Kidney (tissue), 14 donors: ENCODE data around the gene TM9SF4. TPM values are rescaled to one million over a fixed set of nuclear protein-coding genes. Genes with fewer than 3 reads are reported as not detected.

ENCODE experiments used
- DNase-seq, 5 donors: peaks; one replicate each; pipeline ENCODE4 v3.0.0-alpha.2; 2013 to 2020
- FAIRE-seq: peaks from 2 replicates; lab custom pipeline; 2012; peaks lifted over from hg19 to GRCh38; lab: Jason Lieb, UNC
- H3K27ac ChIP-seq, 2 donors: one replicate each; pipeline ENCODE4 v1.7.0; 2013; ENCODE audit warnings: low read depth in 2 of 2, low read length in 2 of 2, inconsistent platforms in 1 of 2
- H3K27me3 ChIP-seq: one replicate; pipeline ENCODE4 v1.7.1; 2013; ENCODE audit warnings: low read length, inconsistent platforms; ENCODE audit not compliant: control insufficient read depth, insufficient read depth
- H3K36me3 ChIP-seq, 3 donors: one replicate each; pipeline versions ENCODE4 v1.7.0 to v1.7.1; 2013; ENCODE audit warnings: low read length in 3 of 3, control low read depth in 1 of 3, inconsistent platforms in 1 of 3; ENCODE audit not compliant: insufficient read depth in 3 of 3, control insufficient read depth in 2 of 3
- H3K4me1 ChIP-seq, 3 donors: one replicate each; pipeline versions ENCODE4 v1.7.0 to v1.7.1; 2013; ENCODE audit warnings: low read length in 3 of 3, inconsistent platforms in 1 of 3, low read depth in 1 of 3; ENCODE audit not compliant: control insufficient read depth in 2 of 3, insufficient read depth in 2 of 3
- H3K4me3 ChIP-seq, 3 donors: one replicate each; pipeline versions ENCODE4 v1.7.0 to v1.8.1; 2013; ENCODE audit warnings: low read length in 3 of 3, control low read depth in 1 of 3, inconsistent platforms in 1 of 3
- H3K9ac ChIP-seq, 3 donors: one replicate each; pipeline versions ENCODE4 v1.7.0 to v1.7.1; 2013; ENCODE audit warnings: low read length in 3 of 3, control low read depth in 1 of 3, inconsistent platforms in 1 of 3
- H3K9me3 ChIP-seq, 3 donors: one replicate each; pipeline versions ENCODE4 v1.7.0 to v1.7.1; 2013; ENCODE audit warnings: low read length in 3 of 3, control low read depth in 1 of 3, inconsistent platforms in 1 of 3; ENCODE audit not compliant: control insufficient read depth in 2 of 3, insufficient read depth in 1 of 3
- intact Hi-C: fragments of 100-400 bp; cut with DNase I; formaldehyde crosslinking; loops from one replicate; pipeline ENCODE4 v1.11.1; 2022
- polyA plus RNA-seq: library from polyadenylated mRNA; stranded (reverse); fragments of 350-450 nt; fragmentation: Illumina TruSeq; extraction: RNeasy Lipid Tissue Mini Kit (QIAGEN cat#74804); gene quantifications from one replicate; pipeline ENCODE4 v1.2.3, GENCODE V29; 2014; ENCODE audit warnings: low read depth, low replicate concordance; ENCODE audit not compliant: insufficient read depth
- total RNA-seq: library from RNA; stranded (reverse); fragmentation: NEBNext Ultra II Directional; extraction: Animal tissue kit (Norgen Biotek cat#: 25700); gene quantifications from one replicate; pipeline ENCODE4 v1.2.1, GENCODE V29; 2021
- TF ChIP-seq, protein P1 (sequence below): IDR thresholded peaks from 3 replicates; pipeline ENCODE4 v1.5.1; 2012; ENCODE audit warnings: mild to moderate bottlenecking, moderate library complexity, borderline replicate concordance; ENCODE audit not compliant: insufficient read depth; ENCODE audit errors: extremely low read depth
- donor health status: control.
- donor health status: control.
- donor health status: control.
- donor health status: control.
- donor health status: control.
- donor health status: DM: yes; HTN: yes; CAD: no.
- donor health status: Normal renal cell carcinoma (clear cell type).

TM9SF4 gene
- total and polyA plus RNA-seq, 2 donors from 2014 or later = 26.3 to 52.0 TPM

DNA sequence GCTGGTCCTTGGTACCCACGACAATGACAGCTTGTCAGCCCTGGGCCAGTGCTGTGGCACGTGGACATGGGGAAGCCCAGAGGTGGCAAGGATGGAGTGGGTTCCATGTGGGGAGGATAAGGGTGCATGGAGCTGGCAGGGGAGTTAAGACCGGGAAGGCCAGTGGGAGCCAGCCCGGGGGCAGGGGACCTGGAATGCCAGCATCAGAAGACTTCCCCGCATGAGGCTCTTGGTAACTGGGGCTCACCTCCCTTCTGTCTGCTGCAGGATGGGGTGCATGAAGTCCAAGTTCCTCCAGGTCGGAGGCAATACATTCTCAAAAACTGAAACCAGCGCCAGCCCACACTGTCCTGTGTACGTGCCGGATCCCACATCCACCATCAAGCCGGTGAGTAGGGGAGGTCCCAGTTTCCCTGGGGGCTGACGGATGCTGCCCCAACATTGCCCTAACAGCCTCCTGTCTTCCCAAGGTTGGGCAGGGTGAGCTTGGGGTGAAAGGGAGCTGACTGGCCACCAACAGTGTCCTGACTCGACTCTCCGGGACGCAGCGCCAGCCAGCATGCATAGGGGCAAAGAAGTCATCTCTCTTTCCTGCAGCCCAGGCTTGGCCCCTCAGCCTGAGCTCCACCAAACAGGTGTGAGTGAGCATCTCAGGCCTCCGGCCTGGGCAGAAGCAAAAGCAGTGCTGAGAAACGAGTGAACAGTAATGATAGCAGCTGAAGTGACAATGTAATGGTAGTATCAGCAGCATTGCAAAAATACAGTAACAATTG lies 37.9 kb upstream of the TM9SF4 start:
- DNase-seq (no peak), FAIRE-seq (no peak)

DNA sequence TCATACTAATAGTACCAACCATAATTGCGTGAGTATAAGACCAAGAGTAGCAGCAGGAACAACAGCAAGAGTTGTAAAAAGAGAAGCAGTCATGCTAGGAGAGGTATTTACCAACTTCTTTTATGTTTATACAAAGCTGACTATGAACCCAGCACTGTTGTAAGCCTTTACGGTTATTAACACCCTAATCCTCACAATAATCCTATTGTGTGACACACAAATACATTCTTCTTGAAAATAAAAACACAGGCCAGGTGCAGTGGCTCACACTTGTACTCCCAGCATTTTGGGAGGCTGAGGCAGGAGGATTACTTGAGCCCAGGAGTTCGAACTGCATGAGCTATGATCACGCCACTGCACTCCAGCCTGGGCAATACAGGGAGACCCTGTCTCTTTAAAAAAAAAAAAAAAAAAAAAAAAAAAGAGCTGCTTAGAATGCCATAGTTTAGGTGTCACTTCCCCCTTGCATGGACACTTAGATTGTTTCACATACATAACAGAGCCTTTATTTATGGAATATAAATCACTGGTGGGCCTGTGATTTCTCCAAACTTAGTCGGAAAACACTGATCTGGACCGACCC lies 37.3 kb upstream of the TM9SF4 start:
- no peak for FAIRE-seq
- Histone ChIP-seq H3K27me3 (no peaks in the 10 kb centered on the region), H3K9ac (no peak overlapping the region), H3K36me3 (no peaks in the 10 kb centered on the region), H3K9me3 (no peaks in the 10 kb centered on the region), H3K4me1 (no peaks in the 10 kb centered on the region), H3K27ac (no peak overlapping the region), H3K4me3 (no peak overlapping the region)
- DNase-seq = no peak
- intact Hi-C loops = no loop called here
- TF ChIP-seq, protein P1, sequence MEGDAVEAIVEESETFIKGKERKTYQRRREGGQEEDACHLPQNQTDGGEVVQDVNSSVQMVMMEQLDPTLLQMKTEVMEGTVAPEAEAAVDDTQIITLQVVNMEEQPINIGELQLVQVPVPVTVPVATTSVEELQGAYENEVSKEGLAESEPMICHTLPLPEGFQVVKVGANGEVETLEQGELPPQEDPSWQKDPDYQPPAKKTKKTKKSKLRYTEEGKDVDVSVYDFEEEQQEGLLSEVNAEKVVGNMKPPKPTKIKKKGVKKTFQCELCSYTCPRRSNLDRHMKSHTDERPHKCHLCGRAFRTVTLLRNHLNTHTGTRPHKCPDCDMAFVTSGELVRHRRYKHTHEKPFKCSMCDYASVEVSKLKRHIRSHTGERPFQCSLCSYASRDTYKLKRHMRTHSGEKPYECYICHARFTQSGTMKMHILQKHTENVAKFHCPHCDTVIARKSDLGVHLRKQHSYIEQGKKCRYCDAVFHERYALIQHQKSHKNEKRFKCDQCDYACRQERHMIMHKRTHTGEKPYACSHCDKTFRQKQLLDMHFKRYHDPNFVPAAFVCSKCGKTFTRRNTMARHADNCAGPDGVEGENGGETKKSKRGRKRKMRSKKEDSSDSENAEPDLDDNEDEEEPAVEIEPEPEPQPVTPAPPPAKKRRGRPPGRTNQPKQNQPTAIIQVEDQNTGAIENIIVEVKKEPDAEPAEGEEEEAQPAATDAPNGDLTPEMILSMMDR = no peak

More for the DNA sequence above, 37.9 kb upstream of the TM9SF4 start:
- Histone ChIP-seq H3K27me3 (no peaks in the 10 kb centered on the region), H3K27ac (no peak overlapping the region), H3K36me3 (no peaks in the 10 kb centered on the region), H3K4me3 (no peak overlapping the region), H3K9me3 (no peaks in the 10 kb centered on the region), H3K4me1 (no peaks in the 10 kb centered on the region), H3K9ac (no peak overlapping the region)
- TF ChIP-seq, protein P1 = no peak
- intact Hi-C loops = no loop called here

DNA sequence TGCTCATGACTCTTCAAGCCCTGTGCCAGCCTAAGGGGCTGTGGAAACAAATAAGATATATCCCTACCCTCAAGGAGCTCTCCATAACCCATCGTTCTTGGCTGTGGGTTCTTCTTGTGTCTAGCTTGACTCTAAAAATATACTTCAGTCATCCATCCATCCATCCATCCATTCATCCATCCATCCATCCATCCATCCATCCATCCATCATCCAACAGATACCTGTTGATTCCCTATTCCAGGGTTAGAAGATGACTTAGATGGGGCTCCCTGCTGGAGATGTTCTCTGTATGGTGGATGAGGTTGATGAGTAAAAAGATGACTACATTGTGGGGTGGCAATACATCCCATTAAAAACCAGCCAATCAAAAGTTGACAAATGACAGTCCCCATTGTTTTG lies 34.0 kb upstream of the TM9SF4 start:
- Histone ChIP-seq H3K4me1 (no peaks in the 10 kb centered on the region), H3K27me3 (no peaks in the 10 kb centered on the region), H3K36me3 (no peaks in the 10 kb centered on the region), H3K9ac (no peak overlapping the region), H3K9me3 (no peaks in the 10 kb centered on the region), H3K27ac (no peak overlapping the region), H3K4me3 (no peak overlapping the region)
- TF ChIP-seq, protein P1 = no peak
- intact Hi-C loops = no loop called here
- no peak for FAIRE-seq
- no peak for DNase-seq
